Transverse colon (tissue), 4 donors: Measurements from ENCODE around the gene MPRIP. TPM values are rescaled to one million over a fixed set of nuclear protein-coding genes. Genes with fewer than 3 reads are reported as not detected.

ENCODE experiments used
- DNase-seq: peaks from one replicate; pipeline ENCODE4 v3.0.0-alpha.2; 2019
- H3K27ac ChIP-seq, 4 donors: fragments of 200-600 bp; sonication (generic); 2 replicates each; pipeline ENCODE4 v1.5.1; 2016 to 2018; ENCODE audit warnings: inconsistent platforms in 4 of 4
- H3K27me3 ChIP-seq: fragments of 200-600 bp; sonication (generic); 2 replicates; pipeline ENCODE4 v1.5.1; 2017; ENCODE audit warnings: inconsistent platforms
- H3K36me3 ChIP-seq, 4 donors: fragments of 200-600 bp; sonication (generic); 2 replicates each; pipeline ENCODE4 v1.5.1; 2017 to 2019; ENCODE audit warnings: inconsistent platforms in 4 of 4
- H3K4me1 ChIP-seq, 4 donors: fragments of 200-600 bp; sonication (generic); 2 replicates each; pipeline ENCODE4 v1.5.1; 2017 to 2020; ENCODE audit warnings: inconsistent platforms in 4 of 4
- H3K4me3 ChIP-seq, 4 donors: fragments of 200-600 bp; sonication (generic); 1 replicate in 1 of 4; 2 replicates in 3 of 4; pipeline versions ENCODE4 v1.5.1 to v1.6.1; 2017 to 2019; ENCODE audit warnings: inconsistent platforms in 4 of 4
- H3K9me3 ChIP-seq, 2 donors: fragments of 200-600 bp; sonication (generic); 2 replicates each; pipeline ENCODE4 v1.5.1; 2017 to 2019; ENCODE audit warnings: inconsistent platforms in 2 of 2
- CTCF ChIP-seq, 5 experiments: fragments of 200-600 bp in 3 of 5; fragments of 450-650 bp in 2 of 5; sonication (generic) in 3 of 5; IDR thresholded peaks; 1 replicate in 2 of 5; 2 replicates in 3 of 5; pipeline ENCODE4 v1.5.1; 2016 to 2017; ENCODE audit warnings: antibody characterized with exemption in 5 of 5, inconsistent platforms in 3 of 5, mild to moderate bottlenecking in 2 of 5, moderate library complexity in 1 of 5
- EP300 ChIP-seq: sonication (generic); formaldehyde crosslinking; IDR thresholded peaks from one replicate; pipeline ENCODE4 v1.6.1; 2017; ENCODE audit warnings: antibody characterized with exemption, low read depth
- POLR2A ChIP-seq: fragments of 450-650 bp; IDR thresholded peaks from one replicate; pipeline ENCODE4 v1.6.1; 2016; ENCODE audit warnings: antibody characterized with exemption, mild to moderate bottlenecking, moderate library complexity
- POLR2AphosphoS5 ChIP-seq, 3 donors: sonication (generic); formaldehyde crosslinking; IDR thresholded peaks; one replicate each; pipeline ENCODE4 v1.6.1; 2016; ENCODE audit warnings: antibody characterized with exemption in 3 of 3
- WGBS, 2 donors: methylation state at CpG; one replicate each; pipeline ENCODE4 v1.1.5; 2018; ENCODE audit warnings: low coverage in 1 of 2; 5-methylcytosine and 5-hydroxymethylcytosine counted together
- in situ Hi-C, 4 donors: fragments of 200-750 bp; cut with MboI; loops; one replicate each; pipeline versions ENCODE4 v1.15.0 to v1.15.1; 2017; ENCODE audit warnings: low sequenced_read_pairs in 3 of 4, low pct_ligation_motif_present in 1 of 4, low pct_unique_long_range_greater_than_20kb in 1 of 4
- intact Hi-C: fragments of 100-400 bp; cut with DNase I; formaldehyde crosslinking; loops from one replicate; pipeline ENCODE4 v1.15.1; 2023; ENCODE audit warnings: low total_unique reads
- total RNA-seq, 4 donors: library from RNA; depleted of rRNA; stranded (reverse); fragments of >200 nt; gene quantifications; one replicate each; pipeline ENCODE4 v1.1.0, GENCODE V29; 2016

MPRIP gene
- total RNA-seq, 4 donors from 2014 or later, result 124 to 368 (median 158) TPM

- Histone ChIP-seq H3K9me3 (no peaks in the 10 kb centered on the region), H3K4me3 (no peak overlapping the region), H3K4me1 (no peaks in the 10 kb centered on the region), H3K27ac (no peak overlapping the region), H3K27me3 (no peaks in the 10 kb centered on the region), H3K36me3 (peaks cover 0 to 57% (median 25%) of the 10 kb centered on the region in 4 donors)
- in situ Hi-C loops, result no loop called here
- no peak for TF ChIP-seq POLR2A
- TF ChIP-seq EP300, result no peak
- TF ChIP-seq CTCF (IDR thresholded peaks at IDR 0.05), result no peak
- TF ChIP-seq POLR2AphosphoS5 (IDR thresholded peaks at IDR 0.05), result no peak
- no peak for DNase-seq
- WGBS, 2 donors, result 85 to 89% methylated on average over 6 to 10 of the region's 10 CpGs
- intact Hi-C loops, result no loop called here
Measured at GRCh38 chr17:17213775-17214174, 171.5 kb downstream of the MPRIP start.

- Histone ChIP-seq H3K27me3 (no peaks in the 10 kb centered on the region), H3K36me3 (peaks cover 0 to 61% (median 29%) of the 10 kb centered on the region in 4 donors), H3K27ac (no peak overlapping the region), H3K9me3 (no peaks in the 10 kb centered on the region), H3K4me1 (no peaks in the 10 kb centered on the region), H3K4me3 (no peak overlapping the region)
- 91% methylated on average over 27 of the region's 27 CpGs; no CpG with 5 or more reads in 1 of the 2 donors for WGBS, 2 donors
- no peak for DNase-seq
- intact Hi-C loops, result no loop called here
- in situ Hi-C loops, result no loop called here
- TF ChIP-seq CTCF (IDR thresholded peaks at IDR 0.05) (no peak), POLR2A (no peak), EP300 (no peak), POLR2AphosphoS5 (IDR thresholded peaks at IDR 0.05) (no peak)
Measured at GRCh38 chr17:17214646-17215436, 172.6 kb downstream of the MPRIP start.

GRCh38 chr17:17215575-17215974, 173.3 kb downstream of the MPRIP start:
- in situ Hi-C loops, result no loop called here
- peaks cover 0 to 68% (median 32%) of the 10 kb centered on the region in 4 donors for H3K36me3 ChIP-seq
- WGBS, 2 donors, result 89 to 95% methylated on average over 4 to 8 of the region's 8 CpGs

More at GRCh38 chr17:17215575-17215974, 173.3 kb downstream of the MPRIP start:
- Histone ChIP-seq H3K4me3 (no peak overlapping the region), H3K27ac (no peak overlapping the region), H3K4me1 (no peaks in the 10 kb centered on the region), H3K27me3 (no peaks in the 10 kb centered on the region), H3K9me3 (no peaks in the 10 kb centered on the region)
- TF ChIP-seq POLR2AphosphoS5 (IDR thresholded peaks at IDR 0.05) (no peak), EP300 (no peak), POLR2A (no peak), CTCF (IDR thresholded peaks at IDR 0.05) (no peak)
- intact Hi-C loops, result no loop called here
- DNase-seq, result no peak
